Progenitor cell of endocrine pancreas (in vitro differentiated cells): ENCODE measurements around the gene TNFRSF1A. TPM values are rescaled to one million over a fixed set of nuclear protein-coding genes. Genes with fewer than 3 reads are reported as not detected.

Source experiments
- DNase-seq: peaks from one replicate; pipeline ENCODE4 v3.0.0; 2021; ENCODE audit warnings: low spot score; ENCODE audit not compliant: unreplicated experiment
- H3K27ac Mint-ChIP-seq: 2 replicates; pipeline ENCODE4 v1.8.0; 2021; ENCODE audit warnings: mild to moderate bottlenecking, moderate library complexity, mixed read lengths
- H3K27me3 Mint-ChIP-seq: 2 replicates; pipeline ENCODE4 v1.8.0; 2021; ENCODE audit warnings: mixed read lengths
- H3K36me3 Mint-ChIP-seq: 2 replicates; pipeline ENCODE4 v1.8.0; 2022; ENCODE audit warnings: mixed read lengths; ENCODE audit not compliant: insufficient read depth
- H3K4me1 Mint-ChIP-seq: 2 replicates; pipeline ENCODE4 v1.8.0; 2021; ENCODE audit warnings: low read depth, mixed read lengths
- H3K4me3 Mint-ChIP-seq: 2 replicates; pipeline ENCODE4 v1.8.0; 2021; ENCODE audit warnings: low read depth, mild to moderate bottlenecking, moderate library complexity, mixed read lengths
- H3K9me3 Mint-ChIP-seq: 2 replicates; pipeline ENCODE4 v1.8.0; 2021; ENCODE audit warnings: low read depth, mixed read lengths
- CTCF ChIP-seq: fragments of 200-600 bp; sonication (generic); IDR thresholded peaks from one replicate; pipeline ENCODE4 v1.5.0; 2021; ENCODE audit warnings: antibody characterized with exemption, mild to moderate bottlenecking; ENCODE audit not compliant: unreplicated experiment
- total RNA-seq: library from RNA; stranded (reverse); gene quantifications from 2 replicates; pipeline ENCODE4 v1.2.1, GENCODE V29; 2021

TNFRSF1A gene
- total RNA-seq, 1 donor from 2014 or later: 67.5 TPM

- no peak overlapping the region for H3K4me3 Mint-ChIP-seq
- H3K27ac Mint-ChIP-seq: peak overlapping the region; percentile 33
These were observed 8.8 kb downstream of the TNFRSF1A start for GRCh38 chr12:6333029-6333428.

DNA sequence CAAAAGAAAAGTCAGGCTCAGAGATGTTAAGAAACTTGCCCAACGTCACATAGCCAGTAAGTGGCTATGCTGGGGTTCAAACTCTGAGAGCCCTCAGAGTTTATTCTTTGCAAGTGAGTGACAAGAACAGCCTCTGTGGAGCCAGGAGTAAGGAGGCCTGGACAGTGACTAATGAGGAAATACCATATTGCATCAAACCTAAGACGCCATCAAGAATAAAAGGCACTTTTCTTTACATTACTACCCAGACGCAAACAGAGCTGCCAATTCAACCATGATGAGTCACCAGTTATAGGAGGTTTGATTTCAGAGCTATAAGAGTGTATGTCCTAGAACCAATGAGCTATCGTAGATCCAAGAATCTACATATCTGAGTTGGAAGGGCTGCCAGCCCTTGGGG lies 9.4 kb downstream of the TNFRSF1A start:
- peaks cover 27% of the 10 kb centered on the region for H3K4me1 Mint-ChIP-seq
- DNase-seq: no peak
- no peaks in the 10 kb centered on the region for H3K9me3 Mint-ChIP-seq
- no peaks in the 10 kb centered on the region for H3K27me3 Mint-ChIP-seq
- peaks cover 29% of the 10 kb centered on the region for H3K36me3 Mint-ChIP-seq
- no peak overlapping the region for H3K27ac Mint-ChIP-seq
- H3K4me3 Mint-ChIP-seq: no peak overlapping the region
- TF ChIP-seq CTCF: no peak

More at GRCh38 chr12:6333029-6333428, 8.8 kb downstream of the TNFRSF1A start:
- no peak for DNase-seq
- H3K36me3 Mint-ChIP-seq: peaks cover 29% of the 10 kb centered on the region
- peaks cover 27% of the 10 kb centered on the region for H3K4me1 Mint-ChIP-seq
- TF ChIP-seq CTCF: no peak
- H3K27me3 Mint-ChIP-seq: no peaks in the 10 kb centered on the region
- no peaks in the 10 kb centered on the region for H3K9me3 Mint-ChIP-seq

DNA sequence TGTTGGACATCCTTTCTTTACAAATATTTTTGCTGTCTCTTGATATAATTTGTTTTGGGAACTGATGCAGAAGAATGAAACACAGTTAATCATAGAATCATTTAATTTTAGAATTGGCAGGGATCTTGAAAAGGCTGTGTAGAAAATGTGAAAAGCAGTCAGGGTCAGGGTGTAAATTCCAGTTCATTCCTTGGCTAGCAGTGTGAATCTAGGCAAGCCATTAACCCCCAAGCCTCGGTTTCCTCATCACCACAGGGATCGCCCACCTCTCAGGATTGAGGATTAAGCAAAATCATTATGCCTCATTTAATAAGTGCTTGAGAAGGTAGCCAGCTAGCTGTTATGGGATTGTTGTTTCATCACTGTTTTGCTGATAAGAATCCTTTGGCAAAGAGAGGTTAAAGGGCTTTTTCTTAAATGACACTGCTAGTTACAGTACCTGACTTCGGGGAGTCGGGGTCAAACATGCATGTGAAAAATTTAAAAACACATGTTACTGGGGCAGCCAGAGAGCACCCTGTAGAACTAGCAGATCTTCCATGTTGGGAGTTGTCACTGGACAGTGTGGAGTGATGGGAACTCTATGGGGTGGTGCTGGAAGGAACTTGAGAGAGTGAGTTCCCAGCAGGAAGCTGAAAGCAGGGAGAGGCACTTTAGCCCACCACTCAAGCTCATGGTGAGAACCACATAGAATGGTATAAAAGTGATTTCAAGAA lies 10.7 kb downstream of the TNFRSF1A start:
- H3K4me3 Mint-ChIP-seq: no peak overlapping the region
- no peak overlapping the region for H3K27ac Mint-ChIP-seq
- DNase-seq: no peak

DNA sequence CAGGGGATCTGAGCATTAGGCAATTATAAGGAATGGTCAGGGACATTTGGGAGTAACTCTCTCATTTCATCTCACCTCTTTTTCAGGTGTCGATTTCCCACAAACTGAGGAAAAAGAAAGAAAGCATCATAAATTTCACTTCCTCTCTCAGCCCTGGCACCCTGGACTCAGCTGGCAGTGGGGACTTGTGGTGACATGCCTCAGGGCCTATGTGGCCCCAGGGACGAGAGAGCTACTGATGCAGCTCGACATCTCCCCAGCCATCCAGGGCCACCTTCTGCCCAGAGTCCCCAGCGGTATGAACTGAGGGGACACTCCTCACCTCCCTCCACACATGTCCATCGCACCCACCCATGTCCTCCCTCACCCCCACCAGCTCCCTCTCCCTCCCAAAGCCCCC lies 11.7 kb downstream of the TNFRSF1A start:
- Mint-ChIP-seq H3K4me3 (no peak overlapping the region), H3K9me3 (no peaks in the 10 kb centered on the region), H3K36me3 (peaks cover 35% of the 10 kb centered on the region), H3K27ac (no peak overlapping the region), H3K4me1 (peaks cover 9% of the 10 kb centered on the region), H3K27me3 (no peaks in the 10 kb centered on the region)
- DNase-seq: no peak
- no peak for TF ChIP-seq CTCF

More for the DNA sequence above, 10.7 kb downstream of the TNFRSF1A start:
- TF ChIP-seq CTCF: no peak
- Mint-ChIP-seq H3K4me1 (peaks cover 18% of the 10 kb centered on the region), H3K36me3 (peaks cover 35% of the 10 kb centered on the region), H3K27me3 (no peaks in the 10 kb centered on the region), H3K9me3 (no peaks in the 10 kb centered on the region)

DNA sequence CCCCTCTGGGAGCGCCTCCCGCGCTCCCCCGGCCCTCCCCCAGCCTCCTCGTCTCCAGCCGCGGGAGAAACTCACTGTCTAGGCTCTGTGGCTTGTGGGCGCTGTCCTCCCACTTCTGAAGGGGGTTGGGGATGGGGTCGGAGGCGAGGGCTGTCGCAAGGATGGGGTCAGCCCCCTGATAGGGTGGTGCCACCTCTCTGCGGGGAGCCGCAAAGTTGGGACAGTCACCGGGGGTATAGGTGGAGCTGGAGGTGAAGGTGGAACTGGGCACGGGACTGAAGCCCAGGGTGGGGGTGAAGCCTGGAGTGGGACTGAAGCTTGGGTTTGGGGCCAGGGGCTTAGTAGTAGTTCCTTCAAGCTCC lies 12.2 kb downstream of the TNFRSF1A start:
- H3K9me3 Mint-ChIP-seq: no peaks in the 10 kb centered on the region
- H3K4me3 Mint-ChIP-seq: no peak overlapping the region
- peaks cover 8% of the 10 kb centered on the region for H3K4me1 Mint-ChIP-seq
- peaks cover 35% of the 10 kb centered on the region for H3K36me3 Mint-ChIP-seq
- no peak for TF ChIP-seq CTCF
- no peaks in the 10 kb centered on the region for H3K27me3 Mint-ChIP-seq
- no peak overlapping the region for H3K27ac Mint-ChIP-seq
- DNase-seq: no peak
